LoVo (cell line): ENCODE measurements around the gene RELCH.

Source experiments
- DNase-seq: peaks from one replicate; pipeline ENCODE4 v3.0.0-alpha.2; 2016; ENCODE audit warnings: low spot score

RELCH gene

DNA sequence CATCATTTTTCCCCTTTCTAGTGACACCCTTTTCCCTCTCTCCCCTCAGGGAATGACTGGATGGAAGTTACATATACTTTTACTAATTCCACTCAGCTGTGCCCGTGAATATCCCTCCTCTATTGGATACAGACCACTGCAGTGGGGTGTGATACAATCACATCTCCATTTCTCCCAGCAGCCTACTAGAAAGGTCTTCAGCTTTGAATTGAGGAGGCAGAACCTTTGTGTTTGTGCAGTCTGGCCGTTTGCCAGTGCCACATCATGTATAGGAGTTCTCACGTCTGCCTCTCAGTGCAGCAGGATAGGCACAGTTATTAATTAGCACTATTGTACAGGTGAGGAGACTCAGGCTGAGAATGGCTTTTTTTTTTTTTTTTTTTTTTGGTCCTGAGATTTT is 154.4 kb downstream of the RELCH start:
- no peak for DNase-seq

DNA sequence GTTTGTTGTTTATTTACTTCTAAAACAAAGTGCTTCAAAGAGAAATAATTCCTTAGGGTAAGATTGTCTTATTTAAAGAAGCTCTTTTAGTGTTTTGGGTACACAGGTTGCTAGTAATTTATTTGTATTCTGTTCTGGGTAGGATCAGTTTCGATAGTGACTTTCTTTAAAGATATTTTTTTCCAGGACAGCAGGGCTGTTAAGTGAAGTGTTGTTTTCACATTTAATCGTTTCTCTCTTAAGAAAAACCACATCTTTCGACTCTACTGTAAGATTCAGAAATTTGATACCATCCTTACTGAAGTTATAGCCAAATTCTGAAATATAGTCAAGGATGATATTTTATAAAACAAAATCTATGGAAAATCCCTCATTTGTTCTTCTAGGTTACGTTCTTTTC is 155.8 kb downstream of the RELCH start:
- DNase-seq, result no peak

DNA sequence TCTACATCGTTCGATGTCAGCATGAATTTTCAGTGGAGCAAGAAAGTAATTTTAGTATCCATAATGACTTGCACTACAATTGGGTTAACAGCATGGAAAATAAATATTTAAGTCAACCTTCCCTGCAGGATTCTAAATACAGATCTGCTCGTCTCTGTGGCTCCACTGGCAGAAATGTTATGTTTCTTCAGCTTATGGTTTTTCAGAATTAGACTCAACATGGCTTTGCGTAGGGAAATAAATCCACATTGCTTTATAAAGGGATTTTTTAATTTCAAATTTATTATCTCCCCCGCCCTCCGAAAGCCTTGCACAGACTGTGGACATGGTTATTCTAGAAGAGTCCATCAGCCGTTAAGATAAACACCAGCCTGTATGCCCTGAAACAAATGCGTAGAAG is 156.3 kb downstream of the RELCH start:
- DNase-seq, result no peak

DNA sequence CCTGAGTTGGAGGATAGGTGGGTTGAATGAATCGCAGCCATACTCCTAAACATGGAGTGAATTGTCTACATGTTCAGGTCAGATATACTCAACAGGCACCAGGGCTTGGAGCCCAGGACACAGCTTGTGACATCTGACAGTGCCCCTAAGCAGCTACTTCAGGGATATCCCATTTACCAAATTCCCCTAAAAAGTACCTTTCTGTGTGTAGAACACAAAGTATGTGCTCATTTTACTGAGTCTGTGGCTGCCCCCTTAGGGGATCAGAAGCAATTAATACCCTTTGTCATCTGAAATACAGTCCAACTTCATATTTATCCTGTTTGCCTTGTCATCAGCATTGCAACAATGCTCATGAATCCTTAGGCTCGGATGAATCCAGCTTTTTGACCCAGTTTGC is 158.9 kb downstream of the RELCH start:
- DNase-seq, result no peak

DNA sequence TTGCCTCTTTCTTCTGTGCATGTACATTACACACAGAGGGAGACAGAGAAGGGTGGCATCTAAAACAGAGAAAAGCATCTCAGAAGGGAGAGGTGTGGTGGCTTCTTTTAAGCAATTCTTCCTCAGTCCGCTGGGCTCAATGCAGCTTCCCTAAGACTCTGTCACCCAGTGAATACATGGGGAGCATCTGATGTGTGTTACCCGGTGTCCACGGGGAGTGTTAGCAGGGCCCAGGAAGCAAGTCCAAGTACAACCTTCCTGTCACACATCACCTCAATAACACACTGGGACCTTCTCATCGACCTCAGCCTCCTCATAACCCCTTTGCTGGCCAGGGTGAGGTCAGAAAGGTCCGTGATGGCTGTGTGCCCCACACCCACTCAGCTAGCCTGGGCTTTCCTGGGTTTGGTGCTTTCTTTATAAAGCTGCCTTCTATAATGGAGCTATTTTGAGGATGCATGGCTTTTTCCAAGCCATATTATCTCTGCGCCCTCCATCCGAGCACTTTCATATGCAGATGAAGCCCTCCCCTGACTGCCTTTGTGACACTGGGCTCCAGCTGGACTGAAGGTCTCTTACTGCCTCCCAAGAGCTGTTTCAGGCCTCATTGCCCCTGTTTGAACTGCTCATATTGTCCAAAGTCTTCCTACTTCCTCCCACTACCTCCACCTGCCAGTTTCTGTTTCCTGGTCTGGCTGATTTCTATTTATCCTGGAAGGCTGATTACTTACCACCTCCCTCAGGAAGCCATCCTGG is 159.5 kb downstream of the RELCH start:
- no peak for DNase-seq

DNA sequence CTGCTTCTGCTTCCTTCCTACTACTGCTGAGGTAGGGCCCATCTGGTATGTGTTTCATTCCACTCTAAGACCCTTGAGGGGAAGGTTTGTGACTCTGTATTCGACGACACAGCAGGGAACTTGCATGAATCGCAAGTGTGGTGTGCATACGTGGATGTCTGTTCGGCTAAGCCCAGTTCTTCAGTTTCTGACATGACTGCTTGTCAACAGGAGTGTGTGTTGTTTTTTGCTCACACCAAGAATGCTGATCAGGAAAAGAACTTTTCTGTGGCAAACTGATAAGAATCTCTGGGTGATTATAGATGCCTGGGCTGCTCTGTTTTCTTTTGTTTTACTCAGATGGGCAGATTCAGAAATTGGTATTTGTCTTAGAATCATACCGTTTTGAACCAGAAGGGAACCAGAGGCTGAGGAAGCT is 160.0 kb downstream of the RELCH start:
- no peak for DNase-seq

GRCh38 chr18:62348474-62348873 is 161.4 kb downstream of the RELCH start:
- DNase-seq, result no peak

DNA sequence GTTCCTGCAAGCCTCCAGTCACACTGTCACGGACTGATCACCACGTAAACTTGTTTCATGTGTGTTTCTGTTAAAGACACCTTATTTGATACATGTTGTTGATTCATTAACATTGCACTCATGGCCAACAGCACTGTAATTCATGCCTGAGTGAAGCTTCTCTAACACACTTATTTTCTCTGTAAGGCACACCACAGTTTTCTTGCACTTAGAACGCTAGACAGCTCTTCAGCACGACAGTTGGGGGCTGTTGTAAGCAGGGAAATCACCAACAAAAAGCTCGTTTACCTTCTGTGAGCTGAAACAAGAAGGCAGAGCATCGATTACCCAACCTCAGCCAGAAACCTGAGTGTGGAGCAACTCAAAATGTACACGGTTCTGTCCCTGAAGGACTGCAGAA is 166.1 kb downstream of the RELCH start:
- DNase-seq, result no peak

- DNase-seq, result no peak
Measured at GRCh38 chr18:62354151-62354550, 167.1 kb downstream of the RELCH start.

- no peak for DNase-seq
Measured at GRCh38 chr18:62357079-62357719, 170.1 kb downstream of the RELCH start.
